RWPE2 (cell line): ENCODE measurements around the gene CFAP300.
A peak's percentile ranks its signal among the peaks of the same experiment; 100 is the strongest.

Experiments
- ATAC-seq: fragments of 200-7000 bp; cut with Tn5 transposase; 3 replicates; pipeline ENCODE4 v1.9.1; 2021; ENCODE audit warnings: low read depth
- DNase-seq: peaks from one replicate; pipeline ENCODE4 v3.0.0-alpha.2; 2020; ENCODE audit warnings: low spot score
- H3K27ac ChIP-seq: fragments of 450-650 bp; 2 replicates; pipeline ENCODE4 v1.5.1; 2017; ENCODE audit warnings: mild to moderate bottlenecking; ENCODE audit not compliant: poor library complexity, severe bottlenecking
- H3K27me3 ChIP-seq: fragments of 250-450 bp; sonication (Bioruptor Pico); 2 replicates; pipeline ENCODE4 v1.5.1; 2021; ENCODE audit warnings: mild to moderate bottlenecking, moderate library complexity; ENCODE audit not compliant: insufficient read depth, poor library complexity, severe bottlenecking
- H3K36me3 ChIP-seq: fragments of 250-450 bp; sonication (Bioruptor Pico); 2 replicates; pipeline ENCODE4 v1.5.1; 2020; ENCODE audit warnings: low read depth, mild to moderate bottlenecking, moderate library complexity
- H3K4me1 ChIP-seq: fragments of 250-450 bp; sonication (Bioruptor Pico); 2 replicates; pipeline ENCODE4 v1.5.1; 2021; ENCODE audit warnings: mild to moderate bottlenecking, moderate library complexity; ENCODE audit not compliant: insufficient read depth, poor library complexity, severe bottlenecking
- H3K4me3 ChIP-seq: fragments of 250-450 bp; sonication (Bioruptor Pico); 2 replicates; pipeline ENCODE4 v1.5.1; 2021; ENCODE audit warnings: mild to moderate bottlenecking, moderate library complexity; ENCODE audit not compliant: severe bottlenecking
- H3K9me3 ChIP-seq: fragments of 250-450 bp; sonication (Bioruptor Pico); 2 replicates; pipeline ENCODE4 v1.5.1; 2021; ENCODE audit warnings: mild to moderate bottlenecking, moderate library complexity; ENCODE audit not compliant: severe bottlenecking
- CTCF ChIP-seq: fragments of 450-650 bp; IDR thresholded peaks from one replicate; pipeline ENCODE4 v1.5.1; 2017; ENCODE audit warnings: mild to moderate bottlenecking, moderate library complexity; ENCODE audit not compliant: poor library complexity, severe bottlenecking

Gene CFAP300

DNA sequence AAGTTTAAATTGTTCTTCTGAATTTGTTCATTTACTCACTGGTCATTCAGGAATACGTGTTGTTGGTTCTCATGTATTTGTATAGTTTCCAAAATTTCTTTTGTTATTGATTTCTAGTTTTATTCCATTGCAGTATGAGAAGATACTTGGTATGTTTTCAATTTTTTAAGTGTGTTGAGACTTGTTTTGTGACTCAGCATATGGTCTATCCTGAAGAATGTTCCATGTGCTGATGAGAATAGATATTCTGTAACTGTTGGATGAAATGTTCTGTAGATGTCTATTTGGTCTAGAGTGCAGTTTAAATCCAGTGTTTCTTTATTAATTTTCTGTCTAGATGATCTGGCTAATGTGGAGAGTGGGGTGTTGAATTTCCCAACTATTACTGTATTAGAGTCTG is 23.5 kb downstream of the CFAP300 start:
- TF ChIP-seq CTCF: no peak
- ATAC-seq (peak; percentile 23; the same call in 1 of the 3 replicates), DNase-seq (no peak)
- no peaks in the 10 kb centered on the region for H3K36me3 ChIP-seq
- H3K4me1 ChIP-seq: no peaks in the 10 kb centered on the region
- no peak overlapping the region for H3K27ac ChIP-seq
- peaks cover 12% of the 10 kb centered on the region for H3K9me3 ChIP-seq
- H3K4me3 ChIP-seq: no peak overlapping the region
- no peaks in the 10 kb centered on the region for H3K27me3 ChIP-seq

- TF ChIP-seq CTCF: no peak
Measured at GRCh38 chr11:102071497-102072472, 24.5 kb downstream of the CFAP300 start.

DNA sequence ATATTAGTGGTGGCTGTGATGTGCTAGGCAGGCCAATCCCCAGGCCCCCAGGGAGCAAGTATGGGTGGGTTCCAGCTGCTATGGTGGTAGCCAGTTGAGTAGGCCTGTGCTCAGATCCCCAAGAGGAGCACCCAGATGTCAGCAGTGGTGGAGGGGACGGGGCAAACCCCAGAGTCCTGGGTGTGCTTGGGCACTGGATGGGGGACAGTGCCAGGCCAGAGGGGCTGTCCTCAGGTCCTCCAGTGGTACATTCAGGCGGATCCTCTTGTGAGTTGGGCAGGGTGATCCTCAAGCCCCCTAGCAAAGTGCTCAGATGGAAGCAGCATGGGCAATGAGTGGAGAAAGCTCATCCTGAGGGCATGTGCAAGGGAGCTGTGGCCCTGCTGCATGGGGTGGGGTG is 26.0 kb downstream of the CFAP300 start:
- no peak overlapping the region for H3K4me3 ChIP-seq
- DNase-seq: no peak
- H3K4me1 ChIP-seq: no peaks in the 10 kb centered on the region
- peaks cover 12% of the 10 kb centered on the region for H3K9me3 ChIP-seq
- H3K36me3 ChIP-seq: no peaks in the 10 kb centered on the region
- ATAC-seq: no peak
- H3K27me3 ChIP-seq: no peaks in the 10 kb centered on the region
- H3K27ac ChIP-seq: no peak overlapping the region
- no peak for TF ChIP-seq CTCF

More at GRCh38 chr11:102071497-102072472, 24.5 kb downstream of the CFAP300 start:
- H3K9me3 ChIP-seq: peaks cover 12% of the 10 kb centered on the region
- H3K4me1 ChIP-seq: no peaks in the 10 kb centered on the region
- no peaks in the 10 kb centered on the region for H3K36me3 ChIP-seq
- H3K27me3 ChIP-seq: no peaks in the 10 kb centered on the region
- DNase-seq (no peak), ATAC-seq (no peak)
- H3K4me3 ChIP-seq: no peak overlapping the region
- H3K27ac ChIP-seq: no peak overlapping the region

DNA sequence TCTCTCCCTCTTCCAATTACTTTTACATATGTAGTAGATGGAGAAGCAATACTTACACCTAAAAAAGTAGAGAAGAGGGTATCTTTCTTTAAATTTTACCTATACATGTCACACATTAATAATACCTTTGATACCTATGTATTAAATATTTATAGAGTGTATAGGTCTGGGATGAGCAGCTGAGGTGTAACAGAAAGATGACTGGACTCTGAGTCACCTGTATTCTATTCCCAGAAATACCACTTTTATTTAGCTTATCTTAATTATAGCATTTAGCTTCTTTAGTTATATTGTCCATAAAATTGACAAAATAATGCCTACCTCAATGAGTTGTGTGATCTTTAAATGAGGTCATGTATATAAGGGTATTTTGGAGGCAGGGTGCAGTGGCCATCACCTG is 32.4 kb downstream of the CFAP300 start:
- ATAC-seq: peak; percentile 88
- Histone ChIP-seq H3K9me3 (no peaks in the 10 kb centered on the region), H3K27me3 (no peaks in the 10 kb centered on the region), H3K27ac (no peak overlapping the region), H3K36me3 (no peaks in the 10 kb centered on the region), H3K4me1 (peaks cover 8% of the 10 kb centered on the region), H3K4me3 (no peak overlapping the region)
- DNase-seq: no peak
- TF ChIP-seq CTCF: no peak

DNA sequence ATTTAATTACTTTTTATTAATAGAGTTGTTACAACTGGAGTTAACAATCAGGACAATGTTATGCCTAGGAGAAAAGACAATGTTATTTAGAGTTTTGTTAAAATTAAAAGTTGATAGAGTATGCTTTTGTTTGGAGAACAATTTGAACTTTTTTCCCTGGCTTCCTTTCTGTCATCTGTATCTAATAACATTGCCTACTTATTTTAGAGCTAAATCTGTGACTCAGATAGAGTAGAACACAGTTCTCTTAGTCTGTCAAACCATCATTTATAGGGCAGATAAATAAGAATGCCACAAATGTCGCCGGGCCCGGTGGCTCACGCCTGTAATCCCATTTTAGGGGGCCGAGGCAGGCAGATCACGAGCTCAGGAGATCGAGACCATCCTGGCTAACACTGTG is 34.1 kb downstream of the CFAP300 start:
- H3K27ac ChIP-seq: no peak overlapping the region
- TF ChIP-seq CTCF: no peak
- peaks cover 8% of the 10 kb centered on the region for H3K4me1 ChIP-seq
- ATAC-seq (no peak), DNase-seq (no peak)
- no peaks in the 10 kb centered on the region for H3K36me3 ChIP-seq
- H3K9me3 ChIP-seq: no peaks in the 10 kb centered on the region
- no peaks in the 10 kb centered on the region for H3K27me3 ChIP-seq
- H3K4me3 ChIP-seq: no peak overlapping the region
